Ectodermal cell (in vitro differentiated cells): Measurements from ENCODE around the gene FBXL17.

Source experiments
- H3K27ac ChIP-seq: 2 replicates; pipeline ENCODE4 v1.7.0; 2013; ENCODE audit warnings: mild to moderate bottlenecking, low read depth, low read length; ENCODE audit not compliant: insufficient read depth, poor library complexity, severe bottlenecking
- H3K27me3 ChIP-seq: 2 replicates; pipeline ENCODE4 v1.7.0; 2013; ENCODE audit warnings: mild to moderate bottlenecking, low read length; ENCODE audit not compliant: insufficient read depth, control insufficient read depth, poor library complexity, severe bottlenecking
- H3K36me3 ChIP-seq: one replicate; pipeline ENCODE4 v1.7.0; 2013; ENCODE audit warnings: low read length; ENCODE audit not compliant: control insufficient read depth, insufficient read depth
- H3K4me1 ChIP-seq: one replicate; pipeline ENCODE4 v1.7.0; 2013; ENCODE audit warnings: low read length; ENCODE audit not compliant: control insufficient read depth, insufficient read depth
- H3K4me3 ChIP-seq: 2 replicates; pipeline ENCODE4 v1.7.0; 2013; ENCODE audit warnings: low read depth, low read length, control low read depth; ENCODE audit not compliant: insufficient read depth
- H3K9me3 ChIP-seq: 2 replicates; pipeline ENCODE4 v1.7.0; 2013; ENCODE audit warnings: mild to moderate bottlenecking, low read length, moderate library complexity; ENCODE audit not compliant: control insufficient read depth
- WGBS, 2 experiments: methylation state at CpG; one replicate each; pipeline ENCODE4 v1.1.7; 2013; ENCODE audit warnings: missing lambda C conversion rate in 2 of 2; 5-methylcytosine and 5-hydroxymethylcytosine counted together

The FBXL17 gene

DNA sequence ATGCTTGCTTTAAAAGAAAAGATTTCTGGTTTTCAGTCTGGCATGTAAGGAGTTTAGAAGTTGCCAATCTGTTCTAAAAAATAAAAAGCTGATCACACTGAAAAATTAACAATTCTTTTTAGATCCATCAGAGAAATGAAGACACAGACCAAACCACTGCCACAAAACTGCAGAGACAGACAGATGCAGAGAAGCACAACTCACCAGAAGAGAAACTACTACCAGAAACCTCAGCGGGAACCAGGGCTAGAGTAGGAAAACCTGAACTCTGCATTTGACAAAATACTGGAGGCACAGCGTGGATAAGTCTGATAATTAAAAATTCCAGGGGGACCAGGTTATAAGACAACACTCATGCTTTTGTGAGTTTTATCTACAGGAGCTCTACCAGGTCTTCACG is 28.8 kb downstream of the FBXL17 start:
- 95 to 97% methylated on average over 3 of the region's 3 CpGs for WGBS, 2 experiments
- no peak overlapping the region for H3K4me3 ChIP-seq
- H3K27me3 ChIP-seq = no peaks in the 10 kb centered on the region
- H3K9me3 ChIP-seq = no peaks in the 10 kb centered on the region
- no peak overlapping the region for H3K27ac ChIP-seq
- H3K36me3 ChIP-seq = no peaks in the 10 kb centered on the region
- H3K4me1 ChIP-seq = no peaks in the 10 kb centered on the region

DNA sequence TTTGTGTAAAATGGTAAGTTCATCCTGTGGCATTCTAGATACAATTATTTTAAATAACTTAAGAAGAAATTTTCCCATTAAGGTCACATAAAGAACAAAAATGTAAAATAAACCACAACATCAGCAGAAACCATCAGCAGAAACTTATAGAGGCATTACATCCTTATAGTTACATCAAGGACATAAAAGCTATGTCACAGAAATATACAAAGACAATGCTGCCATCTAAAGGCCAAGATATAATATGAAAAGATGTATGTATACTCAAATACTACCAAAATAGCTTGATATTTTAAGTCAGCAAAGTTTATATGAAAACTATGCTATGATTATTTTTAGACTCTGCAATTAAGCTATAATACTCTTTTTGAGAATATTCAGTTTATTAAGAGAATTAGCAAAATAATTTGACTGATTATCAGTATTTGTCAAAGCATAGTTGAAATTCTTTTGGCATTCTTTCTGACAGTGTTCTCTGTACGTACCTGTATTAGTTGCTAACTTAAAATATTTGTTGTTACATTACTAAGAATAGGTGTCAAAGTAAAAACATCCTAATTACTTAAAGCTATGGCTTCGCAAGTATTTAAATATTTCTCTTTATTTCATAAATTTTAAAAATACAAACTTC is 36.2 kb downstream of the FBXL17 start:
- Histone ChIP-seq H3K4me1 (no peaks in the 10 kb centered on the region), H3K9me3 (no peaks in the 10 kb centered on the region), H3K27me3 (no peaks in the 10 kb centered on the region), H3K27ac (no peak overlapping the region), H3K36me3 (no peaks in the 10 kb centered on the region), H3K4me3 (no peak overlapping the region)
- WGBS, 2 experiments = no CpG with 5 or more reads among the region's 2 CpGs

DNA sequence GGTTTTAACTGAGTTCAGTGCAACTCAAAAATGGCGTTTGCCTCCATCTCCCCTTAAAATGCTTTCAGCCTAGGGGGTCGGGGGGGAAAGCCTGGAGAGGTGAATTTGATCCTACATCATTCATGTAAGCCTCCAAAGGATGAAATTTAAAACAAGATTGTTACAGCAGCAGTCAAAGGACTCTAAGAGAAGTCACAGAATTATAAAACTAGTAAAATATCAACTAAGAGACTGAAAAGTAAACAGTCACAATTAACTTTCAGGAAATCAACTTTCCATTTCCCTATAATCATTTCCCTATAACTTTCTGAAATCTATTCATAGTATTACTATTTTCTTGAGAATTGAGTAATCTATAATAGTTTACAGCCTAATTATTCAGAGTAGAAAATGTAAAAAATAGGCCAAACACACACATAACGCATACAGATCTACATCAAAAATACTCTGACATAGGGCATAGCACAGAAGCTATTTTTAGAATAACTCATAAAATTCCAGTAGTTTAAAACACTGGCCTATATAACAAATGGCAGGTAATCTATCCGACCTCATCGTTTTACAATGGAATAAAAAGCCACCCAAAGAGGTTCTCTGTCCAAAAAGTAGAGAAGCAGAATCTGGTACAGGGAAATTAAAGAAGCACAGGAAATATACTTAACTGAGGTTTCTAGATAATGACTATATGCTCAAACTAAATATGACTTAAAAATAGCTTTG is 37.6 kb downstream of the FBXL17 start:
- H3K4me3 ChIP-seq = no peak overlapping the region
- H3K27ac ChIP-seq = no peak overlapping the region
- no peaks in the 10 kb centered on the region for H3K9me3 ChIP-seq
- 88% methylated on average over 5 of the region's 5 CpGs for WGBS, 2 experiments
- H3K4me1 ChIP-seq = no peaks in the 10 kb centered on the region
- H3K36me3 ChIP-seq = no peaks in the 10 kb centered on the region
- no peaks in the 10 kb centered on the region for H3K27me3 ChIP-seq

DNA sequence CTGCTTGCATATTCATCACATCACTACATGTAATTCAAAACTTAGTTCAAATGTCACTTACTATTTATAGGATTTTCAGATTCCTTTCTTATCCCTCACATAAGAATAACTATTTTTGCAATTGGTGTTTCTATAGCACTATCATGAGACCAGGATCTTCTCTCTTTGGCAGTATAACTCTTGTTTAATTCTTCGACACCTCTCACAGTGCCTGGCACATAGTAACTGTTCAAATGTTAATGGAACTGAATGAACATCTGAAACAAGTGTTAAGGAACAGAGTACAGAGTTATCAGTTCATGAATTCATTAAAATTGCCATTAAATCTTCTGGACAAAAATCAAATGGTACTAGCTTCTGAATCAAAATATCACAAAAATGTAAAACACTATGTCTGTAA is 40.0 kb downstream of the FBXL17 start:
- 63 to 90% methylated on average over 1 of the region's 1 CpG for WGBS, 2 experiments
- Histone ChIP-seq H3K27ac (no peak overlapping the region), H3K4me1 (no peaks in the 10 kb centered on the region), H3K36me3 (no peaks in the 10 kb centered on the region), H3K27me3 (no peaks in the 10 kb centered on the region), H3K4me3 (no peak overlapping the region), H3K9me3 (no peaks in the 10 kb centered on the region)

DNA sequence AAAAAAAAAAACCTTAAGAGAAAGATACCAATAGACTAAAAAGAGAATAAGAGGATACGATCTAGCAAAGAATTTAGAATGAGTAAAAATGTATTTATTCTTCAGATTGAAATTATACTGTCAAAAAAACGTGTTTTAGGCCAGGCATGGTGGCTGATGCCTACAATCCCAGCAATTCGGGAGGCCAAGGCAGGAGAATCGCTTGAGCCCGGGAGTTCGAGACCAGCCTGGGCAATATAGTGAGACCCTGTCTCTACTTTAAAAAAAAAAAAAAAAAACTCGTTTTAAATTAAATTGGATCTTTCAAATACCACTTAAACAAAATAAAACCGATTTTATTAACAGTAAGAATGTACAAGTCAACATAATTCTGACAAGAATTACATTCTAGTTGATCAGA is 41.8 kb downstream of the FBXL17 start:
- no peaks in the 10 kb centered on the region for H3K9me3 ChIP-seq
- H3K4me1 ChIP-seq = no peaks in the 10 kb centered on the region
- no peaks in the 10 kb centered on the region for H3K27me3 ChIP-seq
- 90 to 93% methylated on average over 6 of the region's 8 CpGs for WGBS, 2 experiments
- H3K27ac ChIP-seq = no peak overlapping the region
- no peak overlapping the region for H3K4me3 ChIP-seq
- H3K36me3 ChIP-seq = no peaks in the 10 kb centered on the region

DNA sequence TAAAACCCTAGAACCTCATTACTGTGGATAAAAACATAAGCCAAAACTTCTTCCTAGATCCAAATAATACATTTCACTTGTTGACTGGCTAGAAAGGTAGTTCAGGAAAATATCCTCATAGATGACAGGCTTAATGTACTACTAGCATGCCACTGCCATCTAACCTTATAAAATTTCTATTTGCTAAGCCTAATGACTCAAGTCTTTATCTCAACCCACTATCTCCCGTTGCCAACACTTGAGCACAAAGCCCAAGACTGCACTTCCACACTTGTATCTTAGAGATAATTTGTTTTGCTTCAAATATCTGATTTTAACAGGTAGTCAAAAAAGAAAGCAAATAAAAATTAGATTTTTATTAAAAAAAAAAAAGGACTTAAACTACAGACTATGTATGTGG is 42.7 kb downstream of the FBXL17 start:
- 92% methylated on average over 1 of the region's 1 CpG; no CpG with 5 or more reads in 1 of the 2 experiments for WGBS, 2 experiments
- Histone ChIP-seq H3K4me1 (no peaks in the 10 kb centered on the region), H3K9me3 (no peaks in the 10 kb centered on the region), H3K27me3 (no peaks in the 10 kb centered on the region), H3K36me3 (no peaks in the 10 kb centered on the region), H3K4me3 (no peak overlapping the region), H3K27ac (no peak overlapping the region)

DNA sequence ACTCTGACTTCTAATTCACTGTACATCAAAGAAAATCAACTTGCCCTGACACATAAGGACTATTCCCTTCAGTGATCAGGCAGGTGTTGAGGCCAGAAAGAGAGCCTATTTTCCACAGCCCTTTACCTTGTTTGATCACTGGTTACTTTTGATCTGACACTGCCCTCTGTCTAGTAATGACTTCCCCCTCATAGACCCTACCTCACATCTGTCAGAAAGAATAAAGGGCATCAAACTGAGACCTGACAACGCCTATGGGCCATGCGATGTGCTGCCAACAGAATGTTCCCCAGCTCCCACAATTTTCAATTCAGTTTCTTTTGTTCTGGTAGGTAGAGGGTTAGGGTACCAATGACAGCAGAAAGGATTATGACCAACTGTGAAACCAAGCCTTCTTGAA is 47.7 kb downstream of the FBXL17 start:
- Histone ChIP-seq H3K36me3 (no peaks in the 10 kb centered on the region), H3K9me3 (no peaks in the 10 kb centered on the region), H3K27me3 (no peaks in the 10 kb centered on the region), H3K4me3 (no peak overlapping the region), H3K27ac (no peak overlapping the region), H3K4me1 (no peaks in the 10 kb centered on the region)
- WGBS, 2 experiments = 83 to 100% methylated on average over 1 to 2 of the region's 2 CpGs

DNA sequence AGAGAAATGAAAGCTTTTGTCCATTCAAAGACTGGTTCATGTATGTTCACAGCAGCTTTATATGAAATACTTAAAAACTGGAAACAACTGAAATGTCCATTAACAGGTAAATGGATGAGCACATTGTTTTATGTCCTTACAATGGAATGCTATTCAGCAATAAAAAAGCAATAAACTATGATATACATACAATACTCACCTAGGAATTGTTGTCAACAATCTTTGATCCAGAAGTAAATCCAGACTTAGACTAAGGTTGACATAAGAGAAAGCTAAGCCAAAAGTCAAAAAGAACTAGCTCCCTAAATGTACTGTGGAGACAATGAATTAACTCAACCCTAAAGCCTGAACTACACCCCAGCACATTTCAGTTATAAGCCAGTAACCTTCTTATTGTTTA is 54.9 kb downstream of the FBXL17 start:
- H3K4me3 ChIP-seq = no peak overlapping the region
- H3K36me3 ChIP-seq = no peaks in the 10 kb centered on the region
- H3K4me1 ChIP-seq = no peaks in the 10 kb centered on the region
- no peaks in the 10 kb centered on the region for H3K27me3 ChIP-seq
- H3K27ac ChIP-seq = no peak overlapping the region
- no peaks in the 10 kb centered on the region for H3K9me3 ChIP-seq

DNA sequence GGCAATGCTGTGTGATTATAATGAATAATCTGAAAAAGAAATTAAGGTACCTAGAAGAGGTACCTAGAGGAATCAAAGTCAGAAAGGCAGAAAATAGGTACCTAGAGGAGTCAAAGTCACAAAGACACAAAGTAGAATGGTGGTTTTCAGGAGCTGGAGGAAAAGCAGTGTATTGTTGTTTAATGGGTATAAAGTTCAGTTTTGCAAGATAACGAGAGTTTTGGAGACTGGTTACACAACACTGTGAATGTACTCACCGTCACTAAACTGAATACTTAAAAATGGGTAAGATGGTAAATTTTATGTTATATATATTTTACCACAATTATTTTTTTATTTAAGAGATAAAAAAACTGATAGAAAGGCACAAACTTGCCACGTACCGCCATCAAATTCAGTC is 57.0 kb downstream of the FBXL17 start:
- Histone ChIP-seq H3K36me3 (no peaks in the 10 kb centered on the region), H3K9me3 (no peaks in the 10 kb centered on the region), H3K4me1 (no peaks in the 10 kb centered on the region), H3K4me3 (no peak overlapping the region), H3K27me3 (no peaks in the 10 kb centered on the region), H3K27ac (no peak overlapping the region)
- 83 to 100% methylated on average over 1 to 3 of the region's 4 CpGs for WGBS, 2 experiments

DNA sequence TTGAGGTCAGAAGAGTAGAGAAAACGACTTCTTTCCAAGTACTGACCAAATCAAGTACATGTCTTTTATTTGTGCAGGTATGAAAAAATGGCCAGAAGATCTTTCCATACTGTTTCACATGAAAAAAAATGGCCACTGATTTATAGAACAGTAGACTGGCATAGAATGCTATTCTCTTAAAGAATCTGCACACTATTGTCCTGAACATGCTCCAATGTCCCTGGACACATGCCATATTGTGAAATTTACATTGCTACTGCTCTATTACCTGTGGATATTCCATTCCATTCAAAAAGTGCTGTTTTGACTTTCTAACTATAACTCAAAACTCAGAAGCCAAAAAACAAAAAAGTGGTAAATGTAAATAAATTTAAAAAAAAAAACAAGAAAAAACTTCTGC is 60.6 kb downstream of the FBXL17 start:
- no peaks in the 10 kb centered on the region for H3K9me3 ChIP-seq
- no peaks in the 10 kb centered on the region for H3K27me3 ChIP-seq
- 100% methylated on average over 1 of the region's 1 CpG; no CpG with 5 or more reads in 1 of the 2 experiments for WGBS, 2 experiments
- H3K4me3 ChIP-seq = no peak overlapping the region
- H3K36me3 ChIP-seq = no peaks in the 10 kb centered on the region
- H3K27ac ChIP-seq = no peak overlapping the region
- no peaks in the 10 kb centered on the region for H3K4me1 ChIP-seq
